Activated naive CD4-positive, alpha-beta T cell treated with anti-CD3 and anti-CD28 coated beads, Interleukin-2, amount 50 U/mL, for 16 hours (primary cell): Measurements from ENCODE around the gene RNU1-4.
"Not testable (repeated sequence)": the region's sequence is repeated elsewhere in the genome, so short reads cannot be mapped to it uniquely, and the experiment has no call there.

ENCODE experiments used
- DNase-seq: peaks from one replicate; pipeline ENCODE4 v3.0.0-alpha.2; 2020

RNU1-4 gene

DNA sequence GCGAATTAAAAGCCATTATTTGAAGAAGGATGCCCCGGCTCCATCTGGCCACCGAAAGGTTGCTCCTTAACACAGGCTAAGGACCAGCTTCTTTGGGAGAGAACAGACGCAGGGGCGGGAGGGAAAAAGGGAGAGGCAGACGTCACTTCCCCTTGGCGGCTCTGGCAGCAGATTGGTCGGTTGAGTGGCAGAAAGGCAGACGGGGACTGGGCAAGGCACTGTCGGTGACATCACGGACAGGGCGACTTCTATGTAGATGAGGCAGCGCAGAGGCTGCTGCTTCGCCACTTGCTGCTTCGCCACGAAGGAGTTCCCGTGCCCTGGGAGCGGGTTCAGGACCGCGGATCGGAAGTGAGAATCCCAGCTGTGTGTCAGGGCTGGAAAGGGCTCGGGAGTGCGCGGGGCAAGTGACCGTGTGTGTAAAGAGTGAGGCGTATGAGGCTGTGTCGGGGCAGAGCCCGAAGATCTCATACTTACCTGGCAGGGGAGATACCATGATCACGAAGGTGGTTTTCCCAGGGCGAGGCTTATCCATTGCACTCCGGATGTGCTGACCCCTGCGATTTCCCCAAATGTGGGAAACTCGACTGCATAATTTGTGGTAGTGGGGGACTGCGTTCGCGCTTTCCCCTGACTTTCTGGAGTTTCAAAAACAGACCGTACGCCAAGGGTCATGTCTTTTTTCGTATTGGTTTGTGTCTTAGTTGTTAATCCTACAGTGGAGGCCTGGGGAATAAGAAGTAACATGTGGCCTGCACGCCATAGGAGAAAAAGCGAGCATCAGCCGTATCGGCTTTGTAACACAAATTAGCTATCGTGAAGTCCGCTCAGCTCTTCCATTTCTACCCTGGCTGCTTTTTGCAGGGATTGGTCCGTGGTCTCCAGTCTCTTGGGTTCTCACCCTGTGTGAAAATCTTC lies at the start of gene RNU1-4:
RNU1-4 (plus strand) TSS at position 470 of the 918 bp plus-strand sequence.
- DNase-seq, result not testable (repeated sequence)

DNA sequence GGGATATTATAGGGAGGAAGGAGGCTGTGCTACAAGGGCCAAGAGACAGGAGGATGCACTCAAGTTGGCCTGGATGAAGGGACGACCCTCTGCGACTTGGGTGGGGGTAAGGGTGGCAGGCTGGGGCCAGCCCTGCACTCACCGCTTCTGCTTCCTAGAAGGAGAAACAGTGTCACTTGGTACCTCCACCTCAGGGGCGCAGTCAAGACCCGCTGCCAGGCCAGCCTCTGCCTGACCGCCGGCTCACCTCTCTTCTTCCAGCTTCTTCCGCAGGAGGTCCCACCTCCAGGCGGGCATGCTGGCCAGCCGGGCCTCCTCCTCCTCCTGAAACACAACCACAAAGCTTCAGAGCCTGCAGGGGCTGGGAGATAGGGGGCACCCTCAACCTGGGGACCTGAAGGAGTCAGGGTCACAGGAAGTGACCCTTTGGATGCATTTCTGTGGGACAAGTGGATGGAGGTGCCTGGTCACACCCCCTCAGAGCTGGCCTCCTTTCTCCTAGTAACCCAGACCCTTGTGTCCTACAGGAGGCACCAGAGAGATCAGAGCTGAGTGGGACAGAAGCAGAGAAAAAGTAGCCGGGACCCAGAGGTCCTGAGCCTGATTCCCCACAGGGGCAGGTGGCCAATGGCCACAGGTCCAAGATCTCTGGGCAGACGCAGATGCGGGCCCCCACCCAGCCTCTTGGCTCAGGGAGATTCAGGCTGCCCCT lies 49.2 kb upstream of the RNU1-4 start:
- DNase-seq, result not testable (repeated sequence)

DNA sequence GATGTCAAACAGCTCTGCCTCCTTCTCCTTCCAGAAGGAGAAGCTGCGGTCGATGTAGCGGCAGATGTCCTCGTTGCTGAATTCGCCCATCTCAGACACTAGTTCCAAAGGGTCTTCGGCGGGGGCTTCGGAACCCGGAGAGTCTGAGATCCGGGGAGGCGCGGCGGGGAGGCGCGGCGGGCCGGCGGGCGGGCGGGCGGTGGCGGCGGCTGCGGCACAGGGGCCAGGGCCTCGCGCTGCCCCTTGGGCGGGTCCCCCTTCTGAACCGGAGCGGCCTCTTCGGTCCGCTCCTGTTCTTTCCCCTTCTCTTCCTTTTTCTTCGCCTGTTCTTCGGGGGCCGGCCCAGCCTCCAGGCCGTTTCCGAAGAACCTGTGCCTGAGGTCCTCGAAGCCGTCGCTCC lies 48.0 kb upstream of the RNU1-4 start:
- not testable (repeated sequence) for DNase-seq

DNA sequence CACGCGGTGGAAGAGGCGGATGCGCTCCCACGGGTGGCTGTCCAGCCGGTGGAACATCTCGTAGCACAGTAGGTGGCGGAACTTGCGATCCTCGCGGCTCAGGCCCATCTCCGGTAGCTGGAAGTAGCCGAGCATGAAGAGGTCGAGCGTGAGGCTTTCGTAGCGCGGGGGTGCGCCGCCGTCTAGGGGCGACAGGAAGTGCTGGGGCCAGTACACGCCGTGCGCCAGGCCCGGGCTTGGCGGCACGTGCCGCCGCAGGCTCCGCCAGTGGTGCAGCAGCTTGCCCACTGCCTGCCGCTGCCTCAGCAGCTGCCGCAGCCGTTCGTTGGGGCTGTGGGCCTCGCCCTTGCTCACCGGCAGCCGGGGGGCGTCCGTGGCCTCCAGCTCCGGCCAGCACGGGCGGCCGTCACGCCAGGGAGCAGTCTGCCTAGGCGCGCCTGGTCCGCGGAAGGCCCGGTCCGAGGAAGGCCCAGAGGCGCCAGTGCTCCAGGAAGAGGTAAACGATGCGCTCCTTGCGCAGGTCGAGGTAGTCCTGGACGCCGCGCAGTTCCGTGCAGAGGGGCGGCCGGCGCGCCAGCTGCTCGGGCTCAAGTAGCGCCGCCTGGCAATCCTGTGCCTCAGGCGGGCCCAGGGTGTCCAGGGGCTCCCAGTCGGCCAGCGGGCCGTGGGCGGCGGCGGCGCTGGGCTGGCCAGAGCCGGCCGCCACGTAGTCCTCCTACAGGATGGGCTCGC lies 47.4 kb upstream of the RNU1-4 start:
- DNase-seq, result not testable (repeated sequence)

DNA sequence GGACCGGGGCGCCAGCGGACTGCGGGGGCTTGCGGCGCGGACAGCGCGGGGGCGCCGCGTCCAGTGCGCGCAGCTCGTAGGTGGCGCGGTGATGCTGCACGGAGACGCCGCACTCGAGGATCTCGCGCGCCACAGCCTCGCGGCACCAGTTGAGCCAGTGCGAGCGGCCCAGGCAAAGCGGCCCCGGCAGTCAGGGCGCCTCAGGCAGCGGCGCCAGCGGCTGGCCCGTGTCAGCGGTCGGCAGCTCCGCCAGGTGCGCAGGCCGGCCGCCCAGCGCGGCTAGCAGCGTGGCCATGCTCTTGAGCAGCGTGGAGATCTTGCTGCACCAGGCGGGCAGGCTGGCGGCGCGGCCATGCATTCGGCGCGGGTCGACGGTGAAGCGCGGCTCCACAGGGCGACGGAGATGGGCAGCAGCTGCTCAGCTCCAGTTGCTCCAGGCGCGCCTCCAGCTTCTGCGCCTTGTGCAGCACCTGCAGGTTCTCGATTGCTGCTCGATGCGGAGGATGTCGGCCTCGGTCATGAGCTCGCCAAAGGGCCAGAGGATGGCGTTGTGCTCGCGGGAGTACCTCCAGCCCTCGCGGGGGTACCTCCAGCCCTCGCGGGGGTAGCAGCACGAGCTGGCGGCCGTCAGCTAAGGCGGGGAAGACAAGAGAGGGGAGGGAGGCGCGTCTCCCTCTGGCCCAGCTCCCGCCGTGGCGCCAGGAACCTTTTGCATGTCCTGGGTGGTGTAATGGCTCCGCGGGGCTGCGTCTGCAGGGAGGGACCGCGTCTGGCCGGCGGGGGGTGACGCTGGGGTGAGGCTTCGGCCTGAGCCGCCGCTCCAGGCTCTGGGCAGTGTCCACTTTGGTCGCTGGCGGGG lies 46.6 kb upstream of the RNU1-4 start:
- DNase-seq, result not testable (repeated sequence)

DNA sequence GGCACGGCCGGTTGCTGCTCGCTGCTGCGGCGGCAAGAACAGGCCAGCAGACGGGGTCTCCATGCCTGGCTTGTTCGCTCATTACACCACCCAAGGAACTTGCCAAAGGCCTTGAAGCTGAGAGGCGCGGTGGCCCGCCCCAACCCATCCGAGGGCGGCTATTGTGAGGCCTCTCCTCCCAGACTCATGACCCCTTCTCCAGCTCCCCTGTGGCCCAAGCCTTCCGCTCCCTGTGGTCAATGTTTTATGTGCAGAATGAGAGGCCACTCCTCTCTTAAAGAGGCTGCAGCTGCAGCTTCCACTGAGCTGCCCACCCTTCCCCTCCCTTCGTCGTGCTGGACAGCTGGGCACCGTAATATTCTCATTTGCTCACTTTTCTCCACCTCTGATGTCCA lies 46.0 kb upstream of the RNU1-4 start:
- not testable (repeated sequence) for DNase-seq

DNA sequence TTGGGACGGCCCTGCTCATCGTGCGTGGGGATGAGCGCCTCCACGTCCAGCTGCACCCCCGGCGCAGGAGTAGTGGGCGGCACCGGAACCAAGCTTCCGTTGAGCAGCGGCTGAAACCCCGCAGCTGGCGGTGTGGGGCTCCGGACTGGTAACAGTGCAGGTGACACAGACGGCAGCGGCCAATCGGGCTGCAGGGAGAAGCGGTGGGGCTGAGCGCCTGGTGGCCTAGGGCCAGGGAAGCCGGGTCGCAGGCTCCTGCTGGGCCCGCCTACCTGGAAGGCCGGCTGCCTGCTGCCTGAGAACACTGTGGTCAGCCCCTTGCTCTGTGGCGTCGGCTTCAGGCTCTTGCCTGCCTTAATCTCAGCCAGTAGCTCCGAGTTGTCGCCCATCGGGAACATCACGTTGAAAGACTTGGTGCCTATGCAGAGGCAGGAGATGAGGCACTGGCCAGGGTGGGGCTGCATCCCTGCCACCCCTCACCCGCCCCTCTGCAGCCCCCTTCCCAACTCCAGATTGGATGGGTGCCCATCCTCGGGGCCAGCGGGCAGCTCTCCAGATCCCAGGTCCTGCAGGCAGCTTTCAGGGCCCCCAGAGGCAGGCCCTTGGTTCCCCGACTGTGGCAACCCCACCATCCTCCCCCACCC lies 43.7 kb upstream of the RNU1-4 start:
- DNase-seq, result not testable (repeated sequence)

DNA sequence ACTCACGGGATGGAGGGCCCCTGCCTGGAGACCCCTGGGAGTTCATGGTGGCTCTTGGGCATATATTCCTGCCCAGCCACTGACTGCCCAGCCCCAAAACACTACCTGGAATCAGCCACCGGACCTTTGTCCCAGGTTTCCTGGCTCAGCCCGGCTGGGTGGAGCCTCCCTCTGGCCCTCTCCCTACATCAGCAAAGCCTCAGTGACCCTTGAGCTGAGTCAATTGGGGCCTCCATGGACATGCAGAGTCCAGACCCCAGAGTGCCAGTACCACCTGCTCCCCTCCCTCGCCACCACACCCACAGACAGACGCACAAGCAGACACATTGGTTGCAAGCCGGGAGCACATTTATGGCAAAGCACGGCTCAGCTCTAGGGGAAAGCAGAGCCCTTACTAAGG lies 43.2 kb upstream of the RNU1-4 start:
- not testable (repeated sequence) for DNase-seq

DNA sequence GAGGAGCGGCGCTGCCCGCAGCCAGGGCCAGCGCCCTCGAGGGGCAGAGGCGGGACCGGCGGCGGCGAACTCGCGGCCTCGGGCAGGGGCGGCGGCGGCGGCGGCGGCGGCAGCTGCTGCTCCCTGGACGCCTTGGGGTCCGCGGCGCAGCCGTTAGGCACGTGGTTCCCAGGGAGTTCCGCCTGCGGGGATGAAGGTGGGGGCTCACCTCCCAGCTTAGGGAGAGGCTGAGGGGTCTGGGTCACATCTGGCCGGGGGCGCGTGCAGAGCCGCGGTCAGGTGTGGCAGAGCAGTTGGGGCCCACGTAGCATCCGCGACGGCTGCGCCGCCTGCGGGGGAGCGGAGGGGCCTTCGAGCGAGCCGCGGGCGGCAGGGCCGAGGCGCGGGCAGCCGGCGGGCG lies 40.9 kb upstream of the RNU1-4 start:
- not testable (repeated sequence) for DNase-seq

DNA sequence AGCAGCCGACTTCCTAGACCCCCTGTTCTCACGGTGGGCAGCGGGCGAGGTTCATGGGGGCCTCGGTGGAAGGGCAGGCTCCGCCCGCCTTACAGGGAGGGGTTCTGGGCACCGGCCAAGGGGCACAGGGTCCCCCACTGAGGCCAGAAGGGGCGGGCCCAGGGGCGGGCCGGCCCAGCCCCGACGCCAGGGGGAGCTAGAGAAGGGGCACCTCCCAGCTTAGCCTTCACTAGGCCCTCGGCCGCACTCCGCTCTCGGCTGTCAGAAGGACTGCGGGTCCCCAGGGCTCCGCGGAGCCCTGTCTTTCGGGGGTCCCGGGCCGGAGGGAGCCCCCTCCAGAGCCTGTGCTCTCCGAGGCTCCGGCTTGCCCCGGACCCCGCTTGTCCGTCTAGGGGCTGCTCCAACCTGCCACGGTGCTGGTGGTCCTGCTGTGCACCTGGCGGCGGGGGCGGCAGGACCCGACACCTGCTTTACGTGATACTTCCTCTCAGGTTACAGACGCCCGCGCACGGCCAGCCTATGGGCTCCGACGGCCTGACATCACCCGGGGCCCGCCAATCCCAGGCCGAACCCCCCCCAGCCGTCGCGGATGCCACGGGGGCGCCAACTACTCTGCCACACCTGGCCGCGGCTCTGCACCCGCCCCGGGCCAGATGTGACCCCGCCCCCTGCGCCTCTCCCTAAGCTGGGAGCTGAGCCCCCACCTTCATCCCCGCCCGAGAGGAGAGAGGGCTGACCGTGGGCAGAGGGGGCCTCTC lies 40.0 kb upstream of the RNU1-4 start:
- DNase-seq, result not testable (repeated sequence)

DNA sequence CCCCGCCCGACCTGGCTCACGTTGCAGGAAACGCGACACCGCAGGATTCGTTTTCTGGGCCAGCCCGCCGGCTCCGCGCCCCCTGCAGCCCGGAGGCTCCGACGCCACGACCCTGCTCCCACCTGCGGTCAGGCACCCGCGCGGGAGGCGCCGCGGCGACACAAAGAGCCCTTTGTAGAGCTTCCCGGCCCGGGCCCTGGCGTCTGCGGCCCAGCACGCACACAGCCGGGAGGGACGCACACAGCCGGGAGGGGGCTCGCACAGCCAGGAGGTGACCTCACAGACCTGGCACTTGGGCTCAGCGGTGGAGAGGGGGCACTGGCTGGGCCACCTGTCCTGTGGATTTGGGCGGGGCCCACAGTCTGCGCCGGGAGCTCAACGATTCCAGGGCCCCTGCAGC lies 39.1 kb upstream of the RNU1-4 start:
- not testable (repeated sequence) for DNase-seq

DNA sequence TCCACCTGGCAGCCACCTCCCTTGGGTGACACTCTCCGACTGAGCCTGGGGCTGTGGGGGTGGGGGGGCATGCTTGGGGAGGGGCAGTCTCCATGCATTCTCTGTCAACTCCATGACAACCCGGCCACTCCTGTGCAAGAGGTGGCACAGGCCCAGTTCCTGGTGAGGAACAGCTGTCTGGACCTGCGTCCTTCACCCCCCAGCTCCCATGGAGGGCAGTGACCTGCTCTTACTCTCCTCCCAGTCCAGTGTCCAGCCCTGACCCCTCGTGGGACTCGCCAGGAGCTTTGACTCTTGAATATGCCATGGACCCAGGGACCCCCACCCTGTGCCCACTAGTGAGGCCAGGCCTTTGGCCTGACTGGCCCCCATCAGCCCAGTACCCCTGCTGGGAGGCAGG lies 38.0 kb upstream of the RNU1-4 start:
- DNase-seq, result not testable (repeated sequence)

DNA sequence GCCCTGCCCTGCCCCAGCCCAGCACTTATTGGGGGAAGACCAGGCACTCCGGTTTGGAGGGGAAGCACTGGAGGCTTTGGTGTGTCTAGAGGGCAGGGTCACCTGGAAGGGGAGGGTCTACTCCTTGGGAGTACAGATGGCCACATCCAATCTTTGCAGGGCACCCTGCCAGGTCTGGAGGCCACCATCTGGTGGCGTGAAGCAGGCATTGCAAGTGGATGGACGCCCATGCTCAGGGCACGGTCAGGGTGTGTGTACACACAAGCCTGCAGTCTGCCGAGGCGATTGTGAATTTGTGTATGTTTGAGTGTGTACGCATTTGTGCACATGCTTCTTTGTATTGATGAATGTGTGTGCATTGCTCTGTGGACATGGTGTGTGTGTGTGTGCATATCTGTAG lies 37.2 kb upstream of the RNU1-4 start:
- DNase-seq, result not testable (repeated sequence)

DNA sequence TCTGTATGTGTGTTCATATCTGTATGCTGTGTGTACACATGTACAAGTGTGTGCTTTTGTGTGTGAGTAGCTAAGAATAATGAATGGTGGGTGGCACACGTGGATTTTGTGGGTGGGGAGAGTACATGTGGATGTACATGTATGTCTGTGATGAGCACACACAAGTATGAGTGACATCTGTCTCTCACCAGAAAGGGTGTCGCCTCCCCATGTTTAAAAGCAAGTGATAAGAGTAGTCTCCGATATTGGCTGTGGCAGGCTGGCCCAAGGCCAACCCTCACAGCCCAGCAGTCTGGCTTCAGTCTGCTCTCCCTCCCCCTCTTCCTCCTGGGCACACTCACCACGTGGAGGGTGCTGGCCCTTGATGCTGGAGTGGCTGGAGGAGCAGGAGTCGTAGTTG lies 36.7 kb upstream of the RNU1-4 start:
- not testable (repeated sequence) for DNase-seq

DNA sequence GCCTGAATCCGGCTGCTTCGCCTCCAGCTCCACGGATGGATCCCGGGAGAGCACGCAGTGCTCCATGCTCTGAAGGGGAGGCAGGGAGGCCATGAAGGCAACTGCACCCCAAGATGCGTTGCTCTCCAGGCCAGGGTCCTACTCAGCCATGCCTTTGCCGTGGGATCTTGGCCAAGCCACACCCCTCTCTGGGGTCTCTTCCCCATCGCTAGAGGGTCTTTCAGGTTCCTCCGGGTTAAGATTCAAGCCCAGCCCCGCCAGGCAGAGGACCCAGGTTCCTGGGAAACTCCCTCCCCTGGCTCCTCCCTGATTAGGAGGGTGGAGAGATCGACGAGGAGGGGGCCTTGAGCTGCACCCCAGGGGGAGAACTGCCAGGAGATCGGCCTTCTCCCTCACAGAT lies 36.2 kb upstream of the RNU1-4 start:
- DNase-seq, result not testable (repeated sequence)

DNA sequence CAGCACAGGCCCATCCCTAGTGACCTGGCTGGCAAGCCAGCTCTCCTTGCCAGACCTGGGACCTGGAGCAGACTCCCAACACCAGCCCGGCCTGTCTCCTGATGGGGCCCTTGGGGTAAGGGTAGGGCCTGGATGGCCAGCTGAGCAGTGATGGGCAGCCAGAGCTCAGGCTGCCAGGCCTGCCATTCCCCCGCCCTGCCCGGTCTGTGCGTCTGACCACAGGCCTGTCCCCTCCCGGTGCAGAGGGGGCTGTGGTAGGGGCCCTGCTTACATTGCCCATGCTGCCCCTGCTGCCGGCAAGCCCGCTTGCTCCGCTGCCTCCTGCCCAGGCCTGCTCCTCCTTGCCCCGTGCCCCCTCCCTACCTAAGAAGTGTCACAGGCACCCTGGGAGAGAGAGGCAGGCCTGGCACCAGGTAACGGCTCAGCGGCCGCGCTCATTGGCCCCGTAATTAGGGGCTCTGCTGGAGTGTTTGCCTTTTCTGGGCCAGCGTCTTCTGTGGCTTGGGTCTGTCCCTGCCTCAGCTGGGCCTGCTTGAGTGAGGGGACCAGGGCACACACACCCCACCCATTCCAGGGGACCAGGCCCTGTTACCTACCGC lies 35.7 kb upstream of the RNU1-4 start:
- DNase-seq, result not testable (repeated sequence)

DNA sequence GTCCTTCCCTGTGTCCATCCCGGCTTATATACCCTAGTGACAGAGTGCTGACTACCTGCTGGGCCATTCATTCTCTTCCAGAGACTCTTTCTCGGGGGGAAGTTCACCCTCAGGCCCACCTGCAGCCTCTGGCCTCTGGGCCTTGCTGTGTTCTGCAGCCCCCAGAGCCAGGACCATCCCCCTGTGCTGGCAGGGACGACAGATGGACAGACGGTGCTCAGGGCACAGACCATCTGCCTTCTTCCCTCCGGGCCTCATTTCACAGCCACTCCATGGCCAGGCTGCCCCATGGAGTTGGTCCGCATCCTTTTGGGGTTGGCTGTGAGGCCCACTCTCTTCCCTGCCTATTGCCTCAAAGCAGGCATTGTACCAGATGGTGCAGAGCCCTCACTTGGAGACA lies 34.0 kb upstream of the RNU1-4 start:
- DNase-seq, result not testable (repeated sequence)

DNA sequence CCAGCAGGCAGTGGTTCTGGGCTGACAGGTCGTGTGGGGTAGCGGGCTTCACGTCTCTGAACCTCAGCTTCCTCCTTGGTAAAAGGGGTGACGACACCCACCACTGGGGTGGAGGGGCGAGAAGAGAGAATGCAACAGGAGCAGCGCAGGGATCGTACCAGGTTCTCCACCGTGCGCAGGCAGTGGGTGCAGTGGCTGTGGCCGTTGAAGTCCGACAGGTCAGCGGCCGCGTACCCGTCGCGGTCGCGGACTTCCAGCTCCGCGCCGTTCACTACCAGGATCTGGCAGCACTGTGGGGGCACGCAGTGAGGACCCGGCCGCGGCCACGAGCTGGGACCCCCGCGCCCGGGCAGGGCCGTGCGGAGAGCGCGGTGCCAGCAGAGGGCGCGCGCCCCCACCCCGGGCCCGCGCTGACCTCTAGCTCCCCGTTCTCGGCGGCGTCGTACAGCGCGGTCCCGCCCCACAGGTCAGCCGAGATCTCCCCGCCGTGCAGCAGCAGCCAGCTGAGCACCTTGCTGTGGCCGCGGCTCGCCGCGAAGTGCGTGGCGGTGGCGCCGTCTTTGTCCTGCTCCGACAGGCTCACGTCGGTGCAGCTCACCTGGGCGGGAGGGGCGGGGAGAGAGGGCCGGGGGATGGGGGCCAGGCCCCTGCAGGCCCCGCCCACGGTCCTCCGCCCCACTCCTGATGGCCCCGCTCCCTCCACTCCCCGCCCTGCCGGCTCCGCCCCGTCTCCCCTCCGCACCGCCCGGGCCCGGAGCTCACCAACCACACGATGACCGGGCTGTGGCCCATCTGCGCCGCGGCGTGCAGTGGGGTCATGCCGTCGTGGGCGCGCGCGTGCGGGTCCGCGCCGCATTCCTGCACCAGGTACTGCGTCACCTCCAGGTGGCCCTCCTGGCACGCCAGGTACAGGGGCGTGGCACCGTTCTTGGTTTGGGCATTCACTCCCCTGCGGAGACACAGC lies 32.9 kb upstream of the RNU1-4 start:
- DNase-seq, result not testable (repeated sequence)

DNA sequence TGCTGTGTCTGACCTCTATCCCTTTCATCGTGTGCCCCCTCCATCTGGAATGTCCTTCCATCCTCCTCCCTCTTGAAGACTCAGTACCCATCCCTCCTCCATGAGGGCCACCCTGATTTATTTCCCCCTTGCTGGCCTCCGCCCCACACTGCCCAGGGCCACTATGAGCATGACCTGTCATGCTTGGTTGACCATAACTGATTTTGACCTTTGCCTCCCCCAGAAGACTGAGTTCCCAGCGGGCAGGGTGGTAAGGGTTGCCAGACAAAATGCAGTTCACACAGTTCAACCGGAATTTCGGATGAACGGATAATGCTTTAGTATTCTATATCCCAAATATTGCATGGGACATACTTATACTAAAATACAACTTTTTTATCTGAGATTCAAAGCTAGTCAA lies 31.6 kb upstream of the RNU1-4 start:
- not testable (repeated sequence) for DNase-seq
